ENCODE results near the gene SMPDL3A. TPM values are rescaled to one million over a fixed set of nuclear protein-coding genes. Genes with fewer than 3 reads are reported as not detected.

SMPDL3A gene
- total and polyA plus RNA-seq, 12 donors = 10.2 to 51.8 (median 34.0) TPM

- no peaks in the 10 kb centered on the region for H3K4me1 ChIP-seq (replicated peaks in 1 of 2)
- H3K27ac ChIP-seq = no peak overlapping the region
- no peak for DNase-seq
- H3K4me3 ChIP-seq = no peak overlapping the region
- intact Hi-C loops (cut with DNase I) = no loop called here
- no peaks in the 10 kb centered on the region for H3K9me3 ChIP-seq (replicated peaks in 1 of 3)
- TF ChIP-seq CTCF (IDR thresholded peaks at IDR 0.05) (no peak), POLR2A (IDR thresholded peaks at IDR 0.05) (no peak)
- peaks cover 0 to 14% of the 10 kb centered on the region in 2 donors for H3K36me3 ChIP-seq (replicated peaks in 1 of 2)
- H3K27me3 ChIP-seq = no peaks in the 10 kb centered on the region
- 79 to 82% (median 80%) methylated on average over 5 of the region's 5 CpGs for WGBS, 4 donors
These were observed 16.0 kb downstream of the SMPDL3A start for GRCh38 chr6:122804962-122805485.

- H3K4me3 ChIP-seq = no peak overlapping the region
- H3K9me3 ChIP-seq (replicated peaks in 1 of 3) = no peaks in the 10 kb centered on the region
- WGBS, 4 donors = 86 to 92% (median 89%) methylated on average over 2 of the region's 2 CpGs
- peaks cover 0 to 14% of the 10 kb centered on the region in 2 donors for H3K36me3 ChIP-seq (replicated peaks in 1 of 2)
- H3K27me3 ChIP-seq = no peaks in the 10 kb centered on the region
- no peak for DNase-seq
- no peaks in the 10 kb centered on the region for H3K4me1 ChIP-seq (replicated peaks in 1 of 2)
- H3K27ac ChIP-seq = no peak overlapping the region
- intact Hi-C loops (cut with DNase I) = no loop called here
- TF ChIP-seq CTCF (IDR thresholded peaks at IDR 0.05) (no peak), POLR2A (IDR thresholded peaks at IDR 0.05) (no peak)
These were observed 17.2 kb downstream of the SMPDL3A start for GRCh38 chr6:122806291-122806690.

GRCh38 chr6:122808121-122808885, 19.2 kb downstream of the SMPDL3A start:
- Histone ChIP-seq H3K4me3 (no peak overlapping the region), H3K27ac (no peak overlapping the region), H3K4me1 (replicated peaks in 1 of 2) (no peaks in the 10 kb centered on the region), H3K36me3 (replicated peaks in 1 of 2) (peaks cover 0 to 14% of the 10 kb centered on the region in 2 donors), H3K27me3 (no peaks in the 10 kb centered on the region), H3K9me3 (replicated peaks in 1 of 3) (no peaks in the 10 kb centered on the region)
- TF ChIP-seq CTCF (IDR thresholded peaks at IDR 0.05) (no peak), POLR2A (IDR thresholded peaks at IDR 0.05) (no peak)
- no peak for DNase-seq
- intact Hi-C loops (cut with DNase I) = no loop called here
- 88 to 97% (median 95%) methylated on average over 10 of the region's 10 CpGs for WGBS, 4 donors

GRCh38 chr6:122809001-122809400, 19.9 kb downstream of the SMPDL3A start:
- peaks cover 0 to 14% of the 10 kb centered on the region in 2 donors for H3K36me3 ChIP-seq (replicated peaks in 1 of 2)
- no peaks in the 10 kb centered on the region for H3K9me3 ChIP-seq (replicated peaks in 1 of 3)
- TF ChIP-seq POLR2A (IDR thresholded peaks at IDR 0.05) (no peak), CTCF (IDR thresholded peaks at IDR 0.05) (no peak)
- no peak overlapping the region for H3K4me3 ChIP-seq
- no peak for DNase-seq
- H3K4me1 ChIP-seq (replicated peaks in 1 of 2) = no peaks in the 10 kb centered on the region
- 88 to 93% (median 91%) methylated on average over 4 of the region's 4 CpGs for WGBS, 4 donors
- H3K27me3 ChIP-seq = no peaks in the 10 kb centered on the region
- H3K27ac ChIP-seq = no peak overlapping the region
- intact Hi-C loops (cut with DNase I) = no loop called here
